ENCODE results near the gene SOCS3.
"Not testable (repeated sequence)": the region's sequence is repeated elsewhere in the genome, so short reads cannot be mapped to it uniquely, and the experiment has no call there.

Gene SOCS3

GRCh38 chr17:78325076-78325687 lies 34.7 kb downstream of the SOCS3 start:
- DNase-seq: no peak

- no peak for DNase-seq
Observed at GRCh38 chr17:78324391-78325075, 35.3 kb downstream of the SOCS3 start.

- DNase-seq: no peak
Observed at GRCh38 chr17:78323826-78324390, 36.0 kb downstream of the SOCS3 start.

- DNase-seq: no peak
Observed at GRCh38 chr17:78322858-78323455, 36.9 kb downstream of the SOCS3 start.

GRCh38 chr17:78322327-78322857 lies 37.5 kb downstream of the SOCS3 start:
- DNase-seq: no peak

GRCh38 chr17:78318843-78319242 lies 41.0 kb downstream of the SOCS3 start:
- DNase-seq: no peak

- no peak for DNase-seq
Observed at GRCh38 chr17:78318407-78318806, 41.5 kb downstream of the SOCS3 start.

GRCh38 chr17:78317794-78318400 lies 42.0 kb downstream of the SOCS3 start:
- no peak for DNase-seq

GRCh38 chr17:78316867-78317789 lies 42.7 kb downstream of the SOCS3 start:
- no peak for DNase-seq

GRCh38 chr17:78316115-78316866 lies 43.6 kb downstream of the SOCS3 start:
- no peak for DNase-seq

GRCh38 chr17:78315355-78316114 lies 44.3 kb downstream of the SOCS3 start:
- peak; percentile 62 for DNase-seq

GRCh38 chr17:78314683-78315354 lies 45.1 kb downstream of the SOCS3 start:
- no peak for DNase-seq

GRCh38 chr17:78313735-78314648 lies 45.9 kb downstream of the SOCS3 start:
- peak; percentile 56 for DNase-seq

GRCh38 chr17:78309659-78310255 lies 50.1 kb downstream of the SOCS3 start:
- not testable (repeated sequence) for DNase-seq

GRCh38 chr17:78307887-78308638 lies 51.8 kb downstream of the SOCS3 start:
- no peak for DNase-seq

- no peak for DNase-seq
Observed at GRCh38 chr17:78306913-78307312, 53.0 kb downstream of the SOCS3 start.
